Measurements from ENCODE around the gene EML5.

DNA sequence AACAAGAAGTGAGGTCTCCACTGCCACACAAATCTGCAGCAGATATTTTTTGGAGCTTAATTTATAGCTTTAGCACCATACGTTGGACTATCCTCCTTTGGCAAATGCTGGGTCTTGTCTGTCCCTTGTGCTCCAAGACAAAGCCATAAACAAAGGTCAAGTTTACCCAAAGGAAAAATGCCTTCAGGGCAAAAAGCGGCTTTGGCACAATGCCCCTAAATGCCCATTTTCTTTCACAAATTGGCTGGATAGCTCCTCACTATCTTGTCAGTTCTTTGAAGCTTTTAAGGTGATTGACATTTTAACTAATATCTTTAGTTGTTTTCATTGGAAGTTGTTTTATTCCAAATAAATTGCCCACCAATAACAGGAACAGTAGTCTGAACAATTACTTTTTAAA, 59.6 kb downstream of the EML5 start:
- TF ChIP-seq EZH2 (IDR thresholded peaks at IDR 0.05) (no peak), POLR2AphosphoS5 (IDR thresholded peaks at IDR 0.05; ENCODE audit: borderline replicate concordance, low read depth, low read length) (no peak), FOXP2 (optimal IDR thresholded peaks at IDR 0.05; ENCODE audit: control extremely low read depth, extremely low read length, insufficient read depth) (no peak)
